ENCODE measurements around the gene COLQ.

Gene COLQ

DNA sequence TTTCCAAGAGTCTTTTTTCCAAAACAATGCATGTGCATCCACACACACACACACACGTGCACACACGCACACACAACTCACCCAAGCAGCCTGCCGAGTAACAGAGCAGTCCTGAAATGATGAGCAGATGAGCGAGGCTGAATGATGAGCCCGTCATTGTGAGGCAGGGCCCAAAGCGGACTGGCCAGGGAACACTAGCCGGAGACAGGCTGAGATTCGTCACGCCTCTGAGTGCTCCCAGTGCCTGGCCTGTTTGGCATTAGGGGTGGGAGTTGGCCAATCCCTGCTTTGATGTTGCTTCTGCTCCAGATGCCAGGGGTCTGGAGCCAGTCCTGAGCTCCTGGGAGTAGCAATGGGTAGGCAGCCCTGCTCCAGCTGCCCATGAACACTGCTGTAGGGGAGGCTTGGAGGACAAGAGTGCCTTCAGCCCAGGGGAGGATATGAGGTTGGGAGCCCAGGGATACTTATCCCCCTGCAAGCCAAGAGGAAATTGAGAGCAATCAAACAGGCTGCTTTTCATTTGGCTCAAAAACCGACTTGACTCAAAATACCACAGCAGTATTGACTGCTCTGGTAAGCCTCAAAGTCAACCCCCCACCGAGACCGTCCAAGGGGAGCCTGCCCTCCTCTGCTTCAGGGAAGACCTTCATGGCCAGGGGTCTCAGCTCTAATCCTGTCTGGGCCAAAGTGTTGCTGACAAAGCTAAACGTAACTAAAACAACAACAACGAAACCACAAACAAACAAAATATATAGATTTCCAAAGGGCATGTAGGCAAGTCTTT, 22.9 kb downstream of the COLQ start:
- ChIA-PET CTCF (no interaction called here), POLR2A (no interaction called here)
- no peak overlapping the region for H3K4me3 ChIP-seq (ENCODE audit: low read depth, low read length)
- TF ChIP-seq, protein P1, sequence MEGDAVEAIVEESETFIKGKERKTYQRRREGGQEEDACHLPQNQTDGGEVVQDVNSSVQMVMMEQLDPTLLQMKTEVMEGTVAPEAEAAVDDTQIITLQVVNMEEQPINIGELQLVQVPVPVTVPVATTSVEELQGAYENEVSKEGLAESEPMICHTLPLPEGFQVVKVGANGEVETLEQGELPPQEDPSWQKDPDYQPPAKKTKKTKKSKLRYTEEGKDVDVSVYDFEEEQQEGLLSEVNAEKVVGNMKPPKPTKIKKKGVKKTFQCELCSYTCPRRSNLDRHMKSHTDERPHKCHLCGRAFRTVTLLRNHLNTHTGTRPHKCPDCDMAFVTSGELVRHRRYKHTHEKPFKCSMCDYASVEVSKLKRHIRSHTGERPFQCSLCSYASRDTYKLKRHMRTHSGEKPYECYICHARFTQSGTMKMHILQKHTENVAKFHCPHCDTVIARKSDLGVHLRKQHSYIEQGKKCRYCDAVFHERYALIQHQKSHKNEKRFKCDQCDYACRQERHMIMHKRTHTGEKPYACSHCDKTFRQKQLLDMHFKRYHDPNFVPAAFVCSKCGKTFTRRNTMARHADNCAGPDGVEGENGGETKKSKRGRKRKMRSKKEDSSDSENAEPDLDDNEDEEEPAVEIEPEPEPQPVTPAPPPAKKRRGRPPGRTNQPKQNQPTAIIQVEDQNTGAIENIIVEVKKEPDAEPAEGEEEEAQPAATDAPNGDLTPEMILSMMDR (IDR thresholded peaks at IDR 0.05; ENCODE audit: insufficient read depth, low read length, missing control alignments) = no peak
- DNase-seq (ENCODE audit: low read depth, low spot score) = no peak

DNA sequence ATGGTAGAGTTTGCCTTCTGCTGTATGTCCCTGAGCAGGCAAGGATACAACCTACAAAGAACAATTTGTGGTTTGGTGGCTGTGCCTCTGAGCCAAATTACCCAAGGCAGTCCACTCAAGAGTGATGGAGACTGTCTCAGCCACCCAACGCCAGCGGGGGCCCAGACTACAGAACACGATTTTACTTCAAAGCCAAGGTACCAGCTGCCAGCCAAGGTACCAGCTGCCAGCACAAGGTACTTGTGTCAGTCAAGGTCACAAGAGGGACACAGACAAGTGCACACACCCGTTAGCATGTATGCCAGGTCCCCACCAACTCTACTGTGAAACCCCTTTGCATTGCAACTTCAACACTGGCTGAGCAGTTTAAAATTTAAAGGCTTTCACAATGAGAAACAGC, 23.5 kb downstream of the COLQ start:
- ChIA-PET POLR2A (no interaction called here), CTCF (no interaction called here)
- TF ChIP-seq, protein P1 (IDR thresholded peaks at IDR 0.05; ENCODE audit: insufficient read depth, low read length, missing control alignments) = no peak
- H3K4me3 ChIP-seq (ENCODE audit: low read depth, low read length) = no peak overlapping the region
- DNase-seq (ENCODE audit: low read depth, low spot score) = no peak

DNA sequence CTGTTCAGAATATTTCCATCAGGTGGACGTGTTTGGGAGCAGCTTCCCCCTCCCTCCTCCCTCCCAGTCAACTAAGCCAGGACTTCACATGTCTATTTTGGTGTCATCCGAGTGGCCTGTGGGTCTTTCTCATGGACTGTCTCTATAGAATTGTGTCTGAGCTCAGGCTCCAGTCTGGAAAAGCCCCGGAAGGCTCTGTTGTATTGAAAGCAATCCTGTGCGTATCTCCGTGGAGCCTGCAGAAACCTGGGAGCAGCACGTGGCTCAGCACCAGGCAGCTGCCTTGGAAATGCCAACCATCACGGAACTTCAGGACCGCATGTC, 25.2 kb downstream of the COLQ start:
- POLR2A ChIA-PET = no interaction called here
- CTCF ChIA-PET = interaction anchor here (0.7 kb wide), 1 partner anchor 293 kb away, joined by 3 read pairs; no protein-coding TSS in a partner anchor
- TF ChIP-seq, protein P1 (IDR thresholded peaks at IDR 0.05; ENCODE audit: insufficient read depth, low read length, missing control alignments) = no peak
- no peak for DNase-seq (ENCODE audit: low read depth, low spot score)
- no peak overlapping the region for H3K4me3 ChIP-seq (ENCODE audit: low read depth, low read length)

DNA sequence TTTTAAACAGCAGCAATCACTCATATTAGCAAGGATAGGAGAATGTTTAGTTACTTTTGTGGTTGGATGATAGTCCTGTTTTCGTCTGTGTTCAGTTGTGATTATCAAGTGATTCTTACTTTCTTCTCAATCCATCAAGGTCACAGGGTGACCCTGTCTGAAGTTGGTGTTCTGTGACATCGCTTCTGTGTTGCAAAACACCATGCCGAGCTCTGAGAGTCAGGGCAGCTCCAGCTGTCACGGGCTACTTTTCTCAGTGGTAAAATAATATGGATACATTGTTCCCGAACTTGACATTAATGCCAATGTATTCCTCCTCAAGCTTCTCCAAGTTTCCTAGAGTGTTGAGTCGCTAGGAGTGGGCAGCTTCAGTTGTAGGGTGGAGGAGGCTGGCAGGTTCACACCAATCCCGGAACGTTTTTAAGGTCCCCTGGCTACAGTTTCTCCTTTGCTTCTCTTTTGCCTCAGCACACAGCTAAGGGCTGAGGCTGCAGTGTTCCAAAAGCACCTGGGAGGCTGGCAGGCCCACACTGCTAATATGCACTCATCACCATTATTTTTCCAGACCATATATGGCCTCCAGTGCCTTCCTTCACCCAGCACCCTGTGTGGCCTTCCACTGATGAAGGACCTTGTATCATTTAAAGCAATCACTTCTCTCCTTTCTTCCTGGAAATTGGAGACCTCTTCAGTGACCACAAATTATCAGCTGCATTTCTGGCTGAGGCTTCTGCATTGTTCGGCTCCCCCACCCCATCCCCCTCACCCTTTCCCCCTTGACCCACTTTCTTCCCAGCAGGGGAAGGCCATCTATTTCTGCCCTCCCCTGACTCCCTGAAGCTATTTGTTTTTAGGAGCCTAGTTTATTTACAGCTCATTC, 25.8 kb downstream of the COLQ start:
- TF ChIP-seq, protein P1 (IDR thresholded peaks at IDR 0.05; ENCODE audit: insufficient read depth, low read length, missing control alignments) = no peak
- DNase-seq (ENCODE audit: low read depth, low spot score) = no peak
- CTCF ChIA-PET = interaction anchor here (0.7 kb wide), 1 partner anchor 293 kb away, joined by 3 read pairs; no protein-coding TSS in a partner anchor
- H3K4me3 ChIP-seq (ENCODE audit: low read depth, low read length) = no peak overlapping the region
- POLR2A ChIA-PET = no interaction called here

DNA sequence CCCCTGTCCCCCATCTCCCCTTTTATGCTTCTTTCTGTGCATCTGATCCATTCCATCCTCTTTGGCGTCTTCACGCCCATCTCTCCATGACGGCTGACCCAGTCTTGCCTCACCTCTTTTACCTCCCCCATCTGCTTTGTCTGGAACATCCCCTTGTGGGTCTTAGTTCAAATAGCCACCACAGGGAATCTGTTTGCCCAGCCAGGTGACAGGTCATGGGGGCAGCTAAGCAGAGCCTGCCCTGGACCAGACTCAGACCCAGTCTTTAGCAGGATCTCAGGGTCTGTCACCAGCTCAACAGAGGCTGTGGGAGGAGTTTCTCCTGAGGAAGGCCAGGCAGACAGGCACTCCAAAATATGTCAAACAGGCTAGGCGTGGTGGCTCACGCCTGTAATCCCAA, 28.1 kb downstream of the COLQ start:
- no peak overlapping the region for H3K4me3 ChIP-seq (ENCODE audit: low read depth, low read length)
- ChIA-PET CTCF (no interaction called here), POLR2A (no interaction called here)
- no peak for DNase-seq (ENCODE audit: low read depth, low spot score)
- TF ChIP-seq, protein P1 (IDR thresholded peaks at IDR 0.05; ENCODE audit: insufficient read depth, low read length, missing control alignments) = no peak

DNA sequence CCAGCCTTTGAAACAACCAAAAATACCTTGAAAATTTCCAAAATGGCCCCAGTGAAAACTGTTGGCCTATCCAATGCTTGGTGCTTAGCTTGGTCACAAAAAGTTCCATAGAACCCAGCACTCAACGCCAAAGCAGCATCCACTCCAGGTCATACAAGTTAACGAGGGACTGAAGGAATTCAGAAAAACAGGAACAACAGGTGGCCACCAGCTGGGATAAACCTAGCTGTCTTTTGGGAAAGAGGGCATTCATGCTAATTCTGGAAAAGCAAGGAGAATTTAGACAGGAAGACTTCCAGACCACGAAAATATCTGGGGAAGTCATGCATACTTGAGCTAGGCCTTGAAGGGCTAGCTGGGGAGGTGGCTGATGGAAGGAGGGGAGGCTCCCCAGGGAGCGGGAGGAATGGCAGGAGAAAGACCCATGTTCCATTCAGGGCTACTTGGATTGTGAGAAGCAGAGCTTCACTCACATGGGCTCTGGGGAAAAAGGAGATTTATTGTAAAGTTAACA, 28.6 kb downstream of the COLQ start:
- no peak for DNase-seq (ENCODE audit: low read depth, low spot score)
- ChIA-PET POLR2A (no interaction called here), CTCF (no interaction called here)
- no peak overlapping the region for H3K4me3 ChIP-seq (ENCODE audit: low read depth, low read length)
- TF ChIP-seq, protein P1 (IDR thresholded peaks at IDR 0.05; ENCODE audit: insufficient read depth, low read length, missing control alignments) = no peak
